ENCODE measurements around the gene GAB2.

The GAB2 gene

DNA sequence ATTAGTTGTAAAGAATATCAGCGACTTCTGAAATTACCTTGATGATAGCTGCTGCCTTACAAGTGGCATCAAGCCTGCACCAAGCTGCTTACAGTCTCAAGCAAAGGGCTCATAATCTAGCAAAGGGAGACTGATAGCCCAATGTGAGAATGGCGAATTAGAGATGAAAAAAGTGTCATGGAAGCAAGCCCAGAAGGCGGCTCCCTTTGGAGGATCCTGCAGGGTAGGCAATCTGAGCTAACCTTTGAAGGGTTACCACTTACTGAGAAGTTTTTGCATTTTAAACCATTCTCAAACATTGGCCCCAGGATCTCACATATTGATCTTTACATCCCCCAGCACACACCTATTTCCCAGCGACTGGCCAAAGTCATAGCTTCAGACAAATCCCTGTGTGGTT, 18.5 kb downstream of the GAB2 start:
- no peak for DNase-seq

DNA sequence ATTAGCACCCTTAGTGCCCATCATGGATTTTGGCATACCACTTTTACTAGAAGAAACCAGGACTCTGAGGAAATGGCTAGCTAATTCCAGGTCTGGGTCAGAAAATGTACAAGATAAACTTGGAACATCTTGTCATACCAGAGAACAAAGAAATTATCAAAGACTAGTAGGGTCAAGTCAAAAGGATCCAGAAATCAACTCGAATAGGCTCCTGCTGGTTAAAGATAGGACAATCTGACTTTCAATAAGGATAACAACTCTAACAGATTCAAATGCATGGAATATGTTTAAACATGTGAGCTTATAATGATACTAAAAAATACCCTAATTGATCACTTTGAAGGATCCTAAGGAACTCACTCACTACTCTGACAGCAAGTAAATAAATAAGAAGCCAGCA, 18.9 kb downstream of the GAB2 start:
- no peak for DNase-seq

DNA sequence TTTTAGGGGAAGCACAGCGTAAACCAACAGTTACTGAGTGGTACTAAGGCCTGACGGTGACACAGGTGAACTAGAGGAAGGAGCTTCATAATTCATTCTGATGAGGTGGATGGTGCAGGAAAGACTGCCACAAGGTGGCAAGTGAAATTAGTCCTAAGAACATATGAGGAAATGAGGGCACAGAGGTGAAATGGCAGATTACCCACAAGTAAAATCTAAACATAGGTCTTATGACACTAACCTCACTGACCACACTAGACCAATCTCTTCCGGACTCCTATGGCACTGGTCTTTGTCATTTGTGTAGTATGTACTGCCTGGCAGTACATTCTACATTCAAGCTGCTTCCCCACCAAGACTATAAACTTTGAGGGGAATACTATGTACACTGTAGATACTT, 20.2 kb downstream of the GAB2 start:
- DNase-seq: no peak

DNA sequence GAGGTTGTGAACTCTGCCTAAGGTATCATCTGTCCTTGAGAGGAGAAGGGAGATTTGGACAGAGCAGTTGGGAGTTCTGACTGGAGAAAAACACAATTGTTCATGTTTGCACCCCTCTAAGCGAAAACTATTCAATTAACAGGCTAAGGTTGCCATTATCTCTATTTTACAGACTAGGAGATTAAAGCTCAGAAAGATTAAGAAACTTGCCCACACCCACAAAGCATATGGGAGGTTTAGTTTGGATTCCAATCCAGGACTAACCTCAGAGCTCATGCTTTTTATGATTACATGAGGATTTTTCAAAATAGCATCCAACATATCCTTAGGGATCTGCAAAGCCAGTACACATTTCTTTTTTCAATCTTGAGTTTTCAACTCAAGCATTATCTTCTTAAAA, 22.0 kb downstream of the GAB2 start:
- DNase-seq: no peak

DNA sequence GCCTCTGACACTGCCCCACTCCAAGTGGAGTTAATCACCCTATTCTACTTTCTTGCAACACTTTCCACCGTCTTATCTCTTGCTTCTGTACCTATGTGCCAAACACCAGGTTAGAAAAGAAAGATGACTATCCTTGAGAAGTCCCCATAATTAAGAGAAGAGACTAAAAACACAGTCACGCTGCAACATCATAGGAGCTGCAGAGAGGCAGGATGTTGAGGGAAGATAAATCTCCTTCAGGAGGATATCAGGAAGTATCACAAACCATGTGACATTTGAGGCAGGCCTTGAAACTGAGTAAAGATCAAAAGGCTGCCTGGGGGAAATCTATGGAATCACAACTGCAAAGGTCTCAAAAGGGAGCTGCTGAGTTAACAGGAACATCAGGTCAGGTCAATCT, 24.8 kb downstream of the GAB2 start:
- DNase-seq: no peak

DNA sequence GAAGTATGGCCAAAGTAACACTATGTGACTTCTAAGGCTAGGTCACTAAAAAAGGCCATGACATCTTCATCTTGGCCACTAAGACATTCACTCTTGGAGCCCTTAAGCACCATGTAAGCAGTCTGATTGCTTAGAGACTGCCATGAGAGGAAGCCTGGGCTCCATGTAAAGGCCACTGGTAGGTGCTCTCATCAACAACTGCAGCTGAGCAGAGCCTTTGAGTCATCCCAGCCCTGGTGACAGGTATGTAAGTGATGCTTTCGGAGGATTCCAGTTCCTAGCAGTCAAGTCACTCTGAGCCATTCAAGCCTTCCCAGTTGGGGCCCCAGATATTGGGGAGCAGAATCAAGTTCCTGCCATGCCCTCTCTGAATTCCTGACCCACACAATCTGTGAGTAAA, 26.2 kb downstream of the GAB2 start:
- no peak for DNase-seq

DNA sequence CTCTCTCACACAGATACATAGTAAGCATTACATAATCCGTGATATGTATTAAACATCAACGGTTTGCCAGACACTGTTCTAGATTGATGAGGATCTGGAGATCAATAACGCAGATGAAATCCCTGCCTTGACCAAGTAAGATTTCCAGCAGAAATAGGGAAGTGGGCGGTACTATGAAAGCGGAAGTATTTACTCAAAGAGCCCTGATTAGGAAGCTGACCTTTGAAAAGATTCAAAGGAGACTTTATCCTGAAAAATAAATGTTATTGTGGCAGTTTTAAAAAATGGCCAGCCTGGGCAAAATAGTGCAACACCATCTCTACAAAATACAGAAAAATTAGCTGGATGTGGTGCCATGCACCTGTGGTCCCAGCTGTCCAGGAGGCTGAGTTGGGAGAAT, 26.8 kb downstream of the GAB2 start:
- DNase-seq: no peak

DNA sequence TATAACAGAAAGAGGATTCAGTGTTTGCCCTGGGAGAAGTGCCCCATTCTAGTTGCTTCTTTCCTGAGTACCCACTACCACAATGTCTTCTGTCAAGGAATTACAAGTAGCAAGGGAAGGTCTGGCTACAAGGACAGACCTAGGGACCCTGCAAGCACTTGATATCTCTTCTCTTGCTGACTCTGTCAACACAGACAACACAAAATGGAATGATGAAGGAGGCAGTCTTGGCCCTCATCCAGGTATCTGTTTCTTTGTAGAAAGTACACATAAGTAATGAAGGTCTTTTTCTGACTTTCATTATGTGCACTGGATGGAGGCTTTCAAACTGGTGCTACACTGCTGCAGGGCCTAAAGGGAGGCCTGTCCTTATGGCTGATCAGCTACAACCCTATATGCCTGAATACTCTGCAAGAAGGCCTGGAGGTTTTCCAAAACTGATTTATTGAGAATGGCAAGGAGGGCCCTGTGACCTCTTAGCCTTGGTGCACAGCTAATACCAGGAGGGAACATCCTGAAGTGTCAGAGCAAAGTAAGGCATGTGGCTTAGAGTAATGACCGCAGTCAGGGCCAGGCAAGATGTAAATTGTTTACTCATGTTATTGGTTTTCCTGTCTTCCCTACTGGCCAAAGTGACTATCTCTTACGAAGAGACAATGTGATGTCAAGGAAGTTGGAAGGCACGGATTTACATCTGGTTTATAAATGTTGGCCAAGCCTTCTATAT, 31.2 kb downstream of the GAB2 start:
- no peak for DNase-seq

DNA sequence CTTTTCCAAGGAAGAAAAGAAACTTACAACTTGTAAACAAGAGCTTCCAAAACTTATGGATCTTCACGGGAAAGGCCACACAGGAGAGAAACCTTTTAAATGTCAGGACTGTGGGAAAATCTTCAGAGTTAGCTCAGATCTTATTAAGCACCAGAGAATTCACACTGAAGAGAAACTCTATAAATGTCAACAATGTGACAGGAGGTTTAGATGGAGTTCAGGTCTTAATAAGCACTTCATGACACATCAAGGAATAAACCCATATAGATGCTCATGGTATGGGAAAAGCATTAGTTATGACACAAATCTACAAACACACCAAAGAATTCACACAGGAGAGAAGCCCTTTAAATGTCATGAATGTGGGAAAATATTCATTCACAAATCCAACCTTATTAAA, 32.4 kb downstream of the GAB2 start:
- DNase-seq: no peak

DNA sequence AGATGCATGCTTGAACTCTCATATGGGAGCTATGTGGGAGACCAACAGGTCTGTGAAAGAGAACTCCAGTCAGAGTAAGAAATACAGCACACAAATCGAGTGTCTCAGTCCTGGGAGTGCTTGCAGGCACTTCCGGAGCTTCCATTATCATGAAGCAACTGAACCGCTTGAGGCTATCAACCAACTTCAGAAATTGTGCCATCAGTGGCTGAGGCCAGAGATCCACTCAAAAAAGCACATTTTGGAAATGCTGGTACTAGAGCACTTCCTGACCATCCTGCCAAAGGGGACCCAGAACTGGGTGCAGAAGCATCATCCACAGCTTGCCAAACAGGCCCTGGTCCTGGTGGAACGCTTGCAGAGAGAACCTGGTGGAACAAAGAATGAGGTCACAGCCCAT, 33.4 kb downstream of the GAB2 start:
- no peak for DNase-seq

DNA sequence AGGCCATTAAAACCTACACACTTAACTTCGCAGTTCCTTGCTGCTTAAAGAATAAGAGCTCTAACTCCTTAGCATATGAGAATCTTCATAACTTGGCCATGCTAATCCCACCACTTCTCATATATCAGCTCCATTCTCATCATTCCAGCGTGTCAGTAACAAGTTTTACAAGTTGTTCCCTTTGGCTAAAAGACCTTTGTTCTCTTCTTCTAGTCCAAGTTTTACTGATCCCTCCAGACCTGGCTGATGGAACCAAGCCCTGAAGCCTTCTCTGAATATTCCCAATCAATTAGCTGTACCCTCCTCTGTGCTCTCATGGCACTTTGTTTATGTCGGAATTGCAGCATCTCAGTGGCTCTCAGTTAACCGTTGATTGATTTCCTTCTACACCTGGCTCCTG, 35.8 kb downstream of the GAB2 start:
- no peak for DNase-seq

DNA sequence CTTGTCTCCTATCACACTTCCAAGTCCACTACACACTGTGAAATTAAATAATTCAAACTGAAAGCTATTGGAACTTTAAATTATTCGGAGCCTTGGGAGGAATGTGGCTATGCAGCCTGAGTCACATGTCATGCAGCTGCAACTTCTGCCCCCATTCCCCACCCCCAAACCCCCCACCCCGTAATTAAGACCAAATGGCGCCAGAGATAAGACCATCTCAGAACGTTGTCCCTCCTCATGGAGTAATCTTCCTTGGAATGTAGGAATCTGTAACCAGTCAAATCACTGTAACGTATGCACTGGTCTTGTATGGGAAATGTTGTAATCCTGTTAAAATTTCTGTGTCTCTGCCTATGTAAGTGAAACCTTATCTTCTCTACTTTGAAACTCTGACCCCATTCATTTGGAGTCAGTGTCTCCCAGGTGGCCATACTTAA, 37.0 kb downstream of the GAB2 start:
- no peak for DNase-seq

DNA sequence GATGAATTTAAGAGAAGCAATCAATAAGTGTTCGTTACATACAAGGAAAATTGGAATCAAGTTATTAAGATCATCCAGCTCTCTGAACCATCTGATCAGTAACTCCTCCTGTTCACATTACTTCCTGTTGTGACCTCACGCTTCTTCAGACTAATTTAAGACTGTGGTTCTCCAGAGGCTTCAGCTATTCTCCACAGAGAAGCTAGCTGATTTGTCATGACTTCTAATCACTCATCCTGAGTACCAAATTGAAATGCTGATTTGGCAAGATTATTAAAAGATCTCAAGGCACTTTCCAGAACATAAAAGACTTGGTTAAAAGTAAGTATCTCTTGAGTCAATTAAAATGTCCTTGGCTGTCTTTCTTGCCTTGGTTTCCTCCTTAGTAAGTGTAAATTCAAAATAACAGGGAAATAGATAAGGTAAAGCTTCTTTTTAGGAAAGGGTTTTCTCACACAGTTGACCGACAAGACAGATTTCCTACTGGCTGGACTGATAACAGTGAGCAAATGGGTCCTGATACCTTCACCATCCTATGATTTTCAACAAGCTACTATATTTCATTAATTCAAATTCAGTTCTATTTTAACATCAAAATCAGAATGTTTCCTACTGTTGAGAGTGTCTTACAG, 38.5 kb downstream of the GAB2 start:
- DNase-seq: no peak

DNA sequence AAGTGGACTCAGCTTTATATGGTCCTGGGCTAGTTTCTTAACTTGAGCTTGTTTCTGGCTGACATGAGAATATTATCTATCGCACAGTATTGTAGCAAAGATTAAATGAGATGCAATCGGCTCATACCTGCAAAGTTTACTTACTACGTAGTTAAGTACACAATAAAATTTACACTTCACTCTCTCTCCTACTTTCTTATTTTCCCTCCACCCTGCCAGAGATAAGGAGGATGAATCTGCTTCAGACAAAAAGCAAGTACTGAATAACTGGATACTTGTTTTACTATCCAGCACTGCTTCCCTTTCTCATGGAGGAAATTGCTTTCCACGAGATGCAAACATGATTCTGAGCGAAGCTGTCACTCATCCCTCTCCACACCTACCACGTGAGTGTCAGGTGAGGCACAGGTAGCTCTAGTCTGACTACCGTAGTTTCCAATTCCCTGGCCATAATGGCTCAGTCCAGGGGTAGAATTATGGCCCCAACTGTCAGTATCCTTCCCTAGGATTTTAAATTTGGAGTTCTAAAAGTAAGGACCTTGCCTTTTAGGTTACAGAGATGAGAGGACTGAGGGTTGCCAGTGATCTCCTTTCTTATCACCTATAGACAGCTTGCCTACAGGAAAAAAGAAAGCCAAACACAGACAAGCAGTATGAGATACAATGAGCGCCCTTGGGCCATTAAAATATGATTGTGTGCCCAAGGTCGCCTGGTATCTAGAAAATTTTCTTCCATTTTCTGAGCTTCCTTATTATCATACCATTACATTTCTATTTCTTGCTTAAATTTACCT, 39.8 kb downstream of the GAB2 start:
- DNase-seq: no peak

DNA sequence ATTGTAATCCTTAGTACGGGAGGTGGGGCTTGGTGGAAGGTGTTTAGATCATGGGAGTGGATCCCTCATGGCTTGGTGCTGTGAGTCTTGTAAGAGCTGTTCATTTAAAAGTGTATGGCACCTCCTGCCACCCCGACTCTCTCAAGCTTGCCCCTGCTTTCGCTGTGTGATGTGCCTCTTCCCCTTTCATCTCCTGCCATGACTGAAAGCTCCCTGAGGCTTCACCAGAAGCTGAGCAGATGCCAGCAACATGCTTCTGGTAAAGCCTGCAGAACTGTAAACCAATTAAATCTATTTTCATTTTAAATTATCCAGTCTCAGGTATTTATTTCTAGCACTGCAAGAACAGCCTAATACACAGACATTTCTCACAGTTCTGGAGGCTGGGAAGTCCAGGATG, 40.8 kb downstream of the GAB2 start:
- no peak for DNase-seq

DNA sequence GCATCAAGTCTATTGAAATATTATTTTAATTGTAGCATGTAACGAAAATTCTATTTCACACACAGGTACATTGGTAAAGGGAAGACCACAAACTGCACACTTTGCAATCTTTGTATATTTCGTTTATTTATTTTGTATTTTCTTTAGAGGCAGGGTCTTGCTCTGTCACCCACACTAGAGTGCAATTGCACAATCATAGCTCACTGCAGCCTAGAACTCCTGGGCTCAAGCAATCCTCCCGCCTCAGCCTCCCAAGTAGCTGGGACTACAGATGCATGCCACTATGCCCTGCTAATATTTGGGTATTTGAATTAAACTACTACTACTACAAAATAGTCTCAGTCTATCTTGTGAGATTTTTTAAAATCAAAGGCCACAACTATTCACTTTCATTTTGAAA, 42.7 kb downstream of the GAB2 start:
- no peak for DNase-seq

DNA sequence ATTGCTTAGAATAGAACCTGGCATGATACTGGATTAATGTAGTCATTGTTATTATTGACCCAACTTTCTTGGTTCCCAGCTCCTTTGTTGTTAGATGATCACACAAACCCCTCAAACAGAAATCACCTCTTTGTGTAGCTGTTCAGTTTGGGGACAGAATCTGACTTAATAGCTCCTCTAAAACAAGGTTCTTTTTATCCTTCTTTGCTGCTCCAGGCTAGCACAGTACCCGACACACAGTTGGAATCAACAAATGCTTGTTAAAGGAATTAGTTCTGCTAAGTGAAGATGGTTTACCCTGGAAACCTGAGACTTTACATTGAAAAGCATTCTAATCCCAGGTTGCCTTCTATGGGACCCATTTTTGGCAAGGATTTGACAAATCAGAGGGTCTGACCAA, 43.9 kb downstream of the GAB2 start:
- DNase-seq: no peak

DNA sequence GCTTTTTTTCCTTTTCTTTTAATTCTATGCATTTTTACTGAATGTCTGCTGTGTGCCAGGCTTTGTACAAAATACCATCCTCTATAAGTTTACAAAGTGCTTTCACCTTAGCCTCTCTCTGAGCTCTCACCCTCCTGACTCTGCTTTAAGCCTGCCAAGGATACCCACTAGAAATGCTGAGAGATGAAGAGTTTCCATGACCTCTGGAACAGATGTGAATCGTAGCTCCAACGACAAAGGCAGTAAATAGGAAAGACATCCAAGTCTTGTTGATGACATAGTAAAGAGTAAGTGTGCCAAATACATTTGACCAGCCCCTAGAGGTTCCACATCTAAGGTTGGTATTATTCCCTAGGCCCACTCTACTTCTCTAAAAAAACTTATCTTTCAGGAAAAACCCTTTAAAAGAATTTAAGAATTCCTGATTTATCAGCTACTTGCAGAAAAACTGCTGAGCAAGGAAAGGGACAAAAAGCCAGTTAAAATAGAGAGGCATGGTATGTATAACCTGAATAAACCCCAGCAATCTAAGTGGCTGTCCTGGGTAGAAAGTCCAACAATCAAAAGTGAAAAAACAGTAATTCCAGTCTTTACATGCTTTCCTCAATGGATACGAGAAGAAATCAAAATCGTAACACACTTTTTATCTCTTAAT, 45.4 kb downstream of the GAB2 start:
- no peak for DNase-seq

DNA sequence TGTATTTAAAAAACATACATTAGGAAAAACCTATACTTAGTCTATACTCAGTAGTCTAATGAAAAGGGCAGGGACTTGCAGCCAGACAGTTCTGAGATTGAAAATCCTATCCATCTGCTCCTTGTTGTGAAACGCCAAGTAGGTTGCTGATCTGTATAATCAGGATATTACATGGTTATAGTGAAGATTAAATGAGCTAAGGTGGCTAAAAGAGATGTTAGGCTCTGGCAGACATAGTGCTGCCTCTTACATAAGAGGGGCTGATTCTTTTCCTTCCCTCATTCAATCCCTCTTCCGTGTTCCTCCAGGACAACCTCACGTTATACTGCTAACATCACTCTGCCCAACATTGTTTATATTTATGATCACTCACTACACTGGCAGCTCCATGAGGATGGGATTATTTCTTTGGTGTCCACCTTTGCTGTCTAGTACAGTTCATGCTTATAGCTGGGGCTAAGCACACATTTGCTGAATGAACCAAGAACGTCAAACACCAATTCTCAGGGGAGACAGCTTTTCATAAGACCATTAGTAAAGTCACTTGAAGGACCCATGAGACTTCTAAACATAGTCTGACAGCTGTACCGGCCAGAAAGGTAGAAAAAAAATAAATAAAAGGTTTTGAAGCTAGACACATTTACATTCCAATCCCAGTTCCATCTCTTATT, 46.3 kb downstream of the GAB2 start:
- no peak for DNase-seq

DNA sequence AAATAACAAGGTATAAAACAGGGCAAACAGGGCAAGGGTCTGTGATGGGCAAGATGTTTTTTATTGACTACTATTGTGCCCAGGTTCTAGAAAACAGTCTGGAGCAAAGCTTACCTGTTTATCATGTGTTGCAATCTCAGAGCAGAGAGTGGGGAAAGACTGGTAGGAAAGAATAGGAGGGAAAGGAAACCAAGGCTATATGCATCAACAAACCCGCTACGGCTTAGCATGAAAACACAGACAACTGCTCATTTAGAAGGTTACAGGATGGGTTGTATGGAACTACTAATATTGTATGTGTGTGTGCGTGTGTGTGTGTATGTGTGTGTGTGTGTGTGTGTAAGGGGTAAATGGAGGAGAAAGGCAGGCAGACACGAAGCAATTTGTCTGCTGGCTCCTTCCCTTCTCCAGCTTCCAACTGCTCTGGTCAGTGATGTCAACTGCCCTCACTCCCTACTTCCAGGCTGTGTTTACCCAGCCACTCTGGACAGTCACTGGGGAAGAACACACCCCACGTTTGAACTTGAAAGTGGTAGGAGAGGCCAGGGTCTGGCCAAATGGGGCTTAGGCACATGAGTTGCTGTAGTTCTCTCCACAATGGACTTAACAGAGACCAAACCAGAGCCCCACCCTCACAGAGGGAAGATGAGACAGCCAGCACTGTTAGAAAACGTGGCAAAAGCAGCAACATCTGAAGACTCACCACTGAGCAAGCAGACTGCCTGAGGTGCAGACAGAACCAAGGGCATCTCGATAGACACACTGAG, 47.0 kb downstream of the GAB2 start:
- no peak for DNase-seq

DNA sequence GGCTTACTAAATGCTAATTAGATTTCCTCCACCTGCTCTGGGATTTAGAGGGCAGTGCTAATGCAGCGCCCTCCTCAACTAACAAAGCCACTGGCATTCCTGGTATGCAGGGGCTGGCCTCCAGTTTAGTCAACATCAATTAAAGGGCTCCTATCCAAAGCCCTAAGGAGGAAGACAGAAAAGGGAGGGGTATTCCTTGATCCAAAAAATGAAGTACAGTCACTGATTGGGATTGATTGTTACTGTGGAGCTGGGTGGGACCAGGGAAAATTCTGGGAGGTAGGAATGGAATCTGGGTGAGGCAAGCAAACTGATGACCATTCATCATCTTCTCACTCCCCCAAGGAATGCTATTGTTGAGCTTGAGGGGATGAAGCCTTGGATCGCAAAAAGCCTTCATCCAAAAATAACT, 52.2 kb downstream of the GAB2 start:
- no peak for DNase-seq

DNA sequence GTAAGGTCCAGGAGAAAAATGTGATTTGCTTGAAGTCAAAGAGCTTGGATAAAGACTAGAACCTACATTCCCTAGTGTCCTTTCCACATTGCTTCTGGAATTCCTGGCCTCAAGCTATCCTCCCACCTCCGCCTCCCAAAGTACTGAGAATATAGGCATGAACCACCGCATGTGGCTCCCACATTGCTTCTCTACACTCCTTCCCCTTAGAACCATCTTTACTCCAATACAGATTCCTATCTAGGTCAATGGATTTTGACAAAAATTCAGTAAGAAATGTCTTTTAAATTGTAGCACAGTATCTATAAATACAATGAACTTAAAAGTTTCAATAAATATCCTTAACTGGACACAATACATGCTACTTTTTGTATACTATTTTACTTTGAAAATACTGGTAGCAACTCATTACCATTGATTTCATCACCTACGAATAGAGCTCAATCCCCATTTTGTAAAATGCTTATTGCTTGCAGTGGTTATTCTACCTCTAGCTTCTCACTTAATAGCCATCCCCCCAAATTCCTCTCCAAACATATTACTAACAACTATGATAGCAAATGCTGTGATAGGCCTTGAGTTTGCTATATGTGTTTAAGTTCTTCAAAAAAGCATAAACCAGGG, 53.4 kb downstream of the GAB2 start:
- DNase-seq: no peak

Measured in CD4-positive, alpha-beta T cell treated with Interferon gamma for 1 hour (primary cell).